HUDEP-2 (cell line): ENCODE results near the gene TSPAN5.
"Not testable (repeated sequence)": the region's sequence is repeated elsewhere in the genome, so short reads cannot be mapped to it uniquely, and the experiment has no call there.

Experiments
- DNase-seq, 76 experiments: peaks; one replicate each; lab custom pipeline; 2025; ENCODE audit not compliant: unreplicated experiment in 76 of 76; lab: John Stamatoyannopoulos, UW

TSPAN5 gene

DNA sequence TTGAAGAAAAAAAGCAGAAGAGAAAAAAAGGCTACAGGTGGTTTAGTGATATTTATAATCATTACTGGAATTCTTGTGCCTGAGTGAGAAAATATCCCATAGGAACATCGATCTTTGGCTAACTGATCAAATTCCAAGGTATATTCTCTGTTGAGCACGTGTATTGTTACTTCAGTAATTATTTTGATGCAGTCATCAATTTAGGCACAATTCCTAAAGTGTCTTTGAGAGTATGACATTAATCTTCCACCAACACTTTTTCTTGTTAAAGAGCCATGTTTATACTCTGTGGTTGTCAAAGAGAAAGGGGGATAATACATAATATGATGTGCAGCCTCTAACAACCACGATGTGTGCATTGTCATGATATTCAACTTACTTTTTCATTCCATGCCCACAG lies 151.1 kb downstream of the TSPAN5 start:
- DNase-seq: no peak

DNA sequence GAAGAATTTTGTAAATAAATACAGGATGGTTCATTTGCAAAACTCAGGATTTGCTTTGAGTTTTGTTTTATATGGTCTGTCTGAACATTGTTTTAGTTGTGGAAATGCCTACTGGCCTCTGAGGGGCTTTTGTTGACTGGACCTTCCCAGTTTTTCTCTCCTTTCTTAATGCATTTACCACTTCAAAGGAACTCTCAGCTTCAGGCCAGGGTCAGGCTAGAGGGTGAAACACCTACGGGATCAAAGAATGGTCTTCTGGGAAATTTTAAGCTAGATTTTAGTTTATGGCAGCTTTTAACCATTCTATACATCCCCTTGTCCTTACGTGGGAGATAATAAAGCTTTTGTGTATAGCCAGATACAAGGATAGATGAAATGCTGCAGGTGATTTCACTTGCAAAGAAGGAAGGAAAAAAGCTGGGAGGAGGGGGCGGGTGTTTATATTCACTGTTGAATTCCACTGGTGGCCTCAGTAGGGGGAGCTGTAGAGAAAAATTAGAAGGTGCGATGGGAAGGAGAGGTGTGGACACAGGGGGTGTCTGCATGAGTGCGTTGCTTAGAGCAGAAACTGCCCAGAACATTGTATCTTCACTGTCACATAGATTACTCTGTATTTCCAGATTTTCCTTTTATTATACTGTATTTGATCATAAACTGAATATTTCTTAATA lies 151.8 kb downstream of the TSPAN5 start:
- DNase-seq: peak in 4 of 76 experiments; percentile 1 to 10 (median 4)

DNA sequence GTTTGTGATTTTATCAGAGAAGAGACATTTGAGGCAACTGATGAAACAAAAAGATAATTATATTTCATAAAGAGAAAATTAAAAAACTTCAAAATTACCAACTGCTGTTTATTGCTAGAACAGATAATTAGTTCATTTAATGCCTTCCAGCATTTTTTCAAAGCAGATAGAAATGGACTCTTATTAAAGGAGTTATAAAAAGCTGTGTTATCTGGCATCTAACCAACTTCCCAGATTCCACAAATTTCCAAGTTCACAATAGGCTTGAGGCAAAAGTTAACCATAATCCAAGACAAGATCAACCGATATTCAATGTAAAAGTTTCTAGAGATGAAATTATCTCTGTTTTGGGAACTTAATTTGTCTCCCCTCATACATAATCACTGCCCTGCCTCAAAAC lies 152.4 kb downstream of the TSPAN5 start:
- no peak for DNase-seq

DNA sequence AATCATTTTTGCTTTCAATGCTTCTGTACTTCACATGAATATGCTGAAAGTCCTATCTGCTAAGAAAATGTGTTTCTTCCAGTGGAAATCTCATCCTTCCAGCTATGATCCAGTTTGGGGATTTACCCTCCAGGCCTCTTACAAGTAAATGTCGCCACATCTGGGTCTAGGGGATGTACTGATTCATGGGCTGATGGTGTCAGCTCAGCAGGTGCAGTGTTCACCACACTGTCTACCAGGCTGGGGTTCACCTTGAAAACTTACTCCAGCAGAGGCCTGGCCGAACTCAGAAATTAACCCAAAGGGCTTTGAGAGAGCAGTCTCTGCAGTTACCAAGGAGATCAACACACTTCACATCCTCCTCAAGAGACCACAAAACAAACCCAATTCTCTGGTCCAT lies 154.3 kb downstream of the TSPAN5 start:
- no peak for DNase-seq

DNA sequence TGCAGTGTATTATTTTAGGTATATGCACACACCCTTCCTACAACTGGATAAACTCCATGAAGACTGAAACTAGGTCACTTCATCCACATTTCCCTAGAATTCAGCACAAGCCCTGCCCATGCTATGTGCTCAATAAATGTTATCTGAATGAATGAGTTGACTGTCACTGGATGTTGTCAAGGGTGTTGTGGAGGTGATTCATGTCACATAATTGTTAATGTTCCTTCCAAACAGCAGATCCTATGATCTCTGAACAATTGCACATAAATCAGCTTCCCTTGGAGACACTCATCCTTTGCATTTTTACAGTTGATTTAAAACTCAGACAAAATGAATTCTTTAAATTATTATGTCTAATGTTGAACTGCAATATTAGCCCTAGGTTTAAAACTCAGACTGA lies 154.7 kb downstream of the TSPAN5 start:
- DNase-seq: no peak

DNA sequence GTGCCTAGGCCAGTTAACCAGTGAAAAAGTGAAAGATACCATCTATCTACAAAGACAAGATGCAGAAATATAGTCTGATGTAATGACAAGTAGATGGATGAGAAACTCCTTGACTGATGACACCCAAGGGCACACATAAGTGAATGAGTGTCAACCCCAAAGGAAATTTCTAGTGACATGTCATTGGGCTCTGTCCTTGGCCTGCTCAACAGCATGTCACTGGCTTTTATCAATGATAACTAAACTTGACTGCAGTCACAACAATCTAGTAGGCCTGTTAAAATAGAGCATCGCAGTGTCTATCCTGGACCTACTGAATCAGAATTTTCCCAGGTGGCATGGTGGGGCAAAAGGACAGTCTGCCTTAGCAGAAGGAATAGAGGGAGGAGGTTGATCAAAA lies 155.8 kb downstream of the TSPAN5 start:
- DNase-seq: no peak

DNA sequence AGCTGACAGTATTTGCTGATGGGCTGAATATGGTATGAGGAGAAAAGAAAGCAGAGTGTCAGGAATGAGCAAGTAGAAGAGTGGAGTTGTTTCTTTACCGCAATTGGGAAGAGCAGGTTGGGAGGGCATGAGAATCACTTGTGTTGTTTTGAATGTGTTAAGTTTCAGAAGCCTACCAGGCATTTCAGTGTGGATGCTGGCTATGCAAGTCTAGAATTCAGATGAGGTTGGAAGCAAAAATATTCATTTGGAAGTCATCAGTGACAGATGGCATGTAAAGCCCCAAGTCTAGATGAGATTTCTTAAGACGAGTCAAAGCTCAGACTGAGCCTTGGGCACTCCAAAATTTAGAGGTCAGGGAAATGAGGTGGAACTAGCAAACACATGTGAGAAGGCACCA lies 156.4 kb downstream of the TSPAN5 start:
- no peak for DNase-seq

DNA sequence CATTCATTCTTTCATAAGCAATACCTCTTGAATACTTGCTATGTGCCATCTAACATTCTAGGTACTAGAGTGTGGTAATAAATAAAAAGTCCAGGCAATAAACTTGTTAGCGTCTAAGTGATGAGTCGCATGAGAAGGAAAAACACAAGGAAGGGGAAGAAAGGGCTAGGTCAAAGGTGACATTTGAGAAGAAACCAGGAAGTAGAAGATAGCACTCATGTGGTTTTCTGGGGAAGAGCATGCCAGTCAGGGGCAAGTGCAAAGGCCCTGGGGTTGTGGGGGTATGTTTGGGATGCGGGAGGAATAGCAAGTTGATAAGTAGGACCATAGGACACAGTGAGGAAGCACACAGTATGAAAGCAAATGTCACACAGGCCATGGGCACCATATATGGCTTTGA lies 157.0 kb downstream of the TSPAN5 start:
- DNase-seq: no peak

DNA sequence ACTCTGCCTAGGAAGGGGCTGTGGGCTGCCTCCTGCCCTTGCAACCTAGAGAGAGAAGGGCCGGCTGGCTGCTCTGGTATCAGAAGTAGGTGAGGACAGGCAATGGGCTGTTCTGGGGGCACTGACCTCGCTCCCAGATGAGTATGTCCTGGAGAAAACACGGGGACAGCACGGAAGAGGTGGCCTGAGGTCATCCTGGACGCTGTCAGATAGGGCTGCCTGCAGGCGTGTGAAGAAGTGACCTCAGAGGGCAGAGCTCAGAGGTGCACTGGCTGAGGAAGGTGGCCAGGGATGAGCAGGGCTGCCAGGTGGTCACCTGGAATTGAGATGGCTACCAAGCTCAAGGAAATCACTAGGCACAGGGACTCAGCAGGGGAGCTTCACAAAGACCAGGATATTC lies 159.6 kb downstream of the TSPAN5 start:
- no peak for DNase-seq

DNA sequence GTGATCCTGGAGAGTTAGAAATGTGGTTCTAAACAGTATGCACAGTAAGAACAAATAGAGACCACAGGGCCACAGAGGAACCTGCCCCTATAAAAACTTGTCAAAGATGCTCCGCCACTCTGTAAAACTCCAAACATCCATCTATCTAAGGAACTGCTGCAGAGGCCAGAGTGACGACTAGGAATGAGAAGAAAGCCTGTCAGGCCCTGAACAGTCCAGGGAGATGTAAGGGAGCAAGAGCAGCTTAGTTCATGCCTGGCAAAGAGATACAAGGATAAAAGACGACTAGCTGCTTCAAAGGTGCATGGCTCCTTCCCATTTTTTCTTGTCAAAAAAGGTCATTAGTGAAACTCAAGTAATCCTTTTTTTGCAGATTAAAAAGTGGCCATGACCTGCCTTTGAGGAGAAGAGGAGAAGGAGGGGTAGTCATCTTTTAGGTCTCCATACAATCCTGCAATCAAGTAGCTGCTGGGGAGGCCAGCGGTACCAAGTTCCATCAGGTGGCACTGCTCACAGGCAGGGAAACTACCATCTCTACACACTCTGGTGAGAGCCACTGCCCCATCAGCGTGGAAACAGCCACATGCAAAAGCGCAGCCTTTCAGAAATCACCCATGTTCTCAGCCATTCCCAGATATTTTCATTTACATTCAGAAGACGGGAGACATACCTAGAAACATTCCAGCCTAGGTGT lies 162.1 kb downstream of the TSPAN5 start:
- DNase-seq: no peak

DNA sequence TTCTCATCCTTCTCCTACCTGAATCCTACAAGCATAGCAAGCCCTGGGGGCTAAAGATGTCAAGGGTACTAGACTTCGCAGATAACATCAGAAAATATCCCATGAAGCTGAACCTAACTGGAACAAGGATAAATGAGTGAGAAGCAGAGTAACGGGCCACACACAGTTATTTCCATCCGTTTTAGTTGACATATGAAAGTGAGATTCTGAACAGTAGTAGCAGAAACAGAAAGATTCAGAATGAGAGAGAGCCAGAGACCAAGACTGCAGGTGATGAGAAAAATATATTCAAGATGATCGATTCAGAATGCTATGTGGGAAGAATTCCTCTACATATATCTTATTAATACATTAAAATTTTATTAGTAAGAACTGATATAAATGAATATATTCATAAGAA lies 165.1 kb downstream of the TSPAN5 start:
- no peak for DNase-seq

DNA sequence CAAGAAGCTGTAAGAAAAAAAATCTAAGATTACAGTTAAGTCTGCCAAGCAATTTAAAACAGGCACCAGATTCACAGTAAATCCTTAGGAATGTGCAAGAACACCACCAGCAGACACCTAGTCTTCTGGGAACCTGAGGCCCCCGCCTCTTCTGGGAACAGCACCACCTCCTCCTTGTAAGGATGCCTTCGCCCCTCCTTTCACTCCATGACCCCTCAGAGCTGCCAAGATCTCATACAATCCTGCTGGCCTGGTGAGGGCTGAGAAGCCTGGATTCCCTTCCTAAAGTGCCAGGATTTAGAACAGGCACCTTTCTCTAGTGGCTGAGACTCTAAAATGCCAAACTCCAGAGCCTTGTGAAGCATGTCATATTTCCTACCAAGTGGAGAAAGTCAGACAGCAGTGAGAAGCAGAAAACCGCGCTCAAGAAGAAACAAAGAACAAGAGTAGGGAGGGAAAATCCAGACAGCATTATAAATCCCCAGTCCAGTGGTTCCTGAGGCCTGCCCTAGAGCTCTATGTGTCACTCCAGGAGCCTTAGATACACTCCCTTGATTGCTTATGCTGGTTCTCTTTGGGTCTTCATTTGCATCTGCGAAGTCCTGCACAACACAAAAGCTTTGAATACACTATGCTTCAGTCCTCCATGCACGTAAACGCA lies 166.4 kb downstream of the TSPAN5 start:
- DNase-seq: no peak

DNA sequence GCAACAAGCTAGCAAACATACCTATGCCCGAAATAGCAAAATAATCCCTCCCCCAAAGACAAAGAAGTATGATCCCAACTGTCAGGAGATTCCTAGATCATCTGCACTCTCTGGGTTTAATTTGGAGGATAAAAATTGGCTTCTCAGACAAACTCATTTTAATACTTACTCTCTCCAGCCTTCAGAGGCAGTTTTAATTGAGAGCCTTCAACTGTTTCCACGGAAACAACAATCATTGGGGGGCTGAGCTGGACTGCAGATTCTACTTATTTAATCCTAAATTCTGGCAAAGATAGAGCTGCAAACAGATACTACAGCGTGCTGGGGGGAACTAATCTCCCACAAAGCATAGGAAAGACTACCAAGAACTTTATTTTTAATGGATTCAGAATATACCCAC lies 168.2 kb downstream of the TSPAN5 start:
- DNase-seq: no peak

DNA sequence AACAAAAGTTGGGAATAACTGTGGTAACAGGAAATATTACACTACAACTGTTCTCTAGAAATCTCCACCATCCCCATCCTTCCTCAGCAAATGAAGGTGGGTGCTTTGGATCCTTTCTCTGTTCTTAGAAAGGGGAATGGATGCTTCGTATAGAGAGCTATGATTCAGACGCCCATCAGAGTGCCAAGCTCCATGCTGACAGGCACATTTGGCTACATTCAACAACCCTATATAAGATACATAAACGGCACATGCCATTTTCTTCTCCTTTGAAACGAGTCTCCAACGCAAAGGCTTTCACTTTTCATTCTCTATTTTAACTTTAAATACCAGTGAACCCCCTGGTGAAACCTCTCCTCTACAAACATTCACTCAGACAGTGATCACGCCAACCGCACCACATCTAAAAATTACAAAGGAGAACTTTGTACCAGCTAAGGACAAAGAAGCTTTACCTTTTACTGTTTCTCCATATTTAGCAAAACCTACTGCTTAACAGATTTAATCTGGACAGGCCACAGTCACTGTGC lies 172.5 kb downstream of the TSPAN5 start:
- no peak for DNase-seq

DNA sequence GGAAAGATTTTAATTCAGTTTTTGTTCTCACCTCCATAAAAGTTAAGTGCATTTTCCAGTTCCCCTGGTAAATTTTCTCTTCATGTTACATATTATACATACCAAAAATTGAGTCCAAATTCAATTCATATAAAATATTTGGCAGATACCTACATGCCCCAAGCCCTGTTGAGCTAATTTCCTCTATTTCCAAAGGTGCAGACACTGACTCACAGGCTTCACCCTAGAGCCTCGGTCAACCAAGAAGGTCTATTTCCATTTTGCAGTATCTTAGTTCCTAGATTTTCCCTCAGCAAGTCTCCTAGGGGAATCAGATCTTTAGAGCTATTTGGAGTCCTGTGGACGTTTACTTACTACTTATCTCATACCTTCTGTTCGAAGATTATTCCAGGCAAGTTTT lies 174.4 kb downstream of the TSPAN5 start:
- DNase-seq: no peak

DNA sequence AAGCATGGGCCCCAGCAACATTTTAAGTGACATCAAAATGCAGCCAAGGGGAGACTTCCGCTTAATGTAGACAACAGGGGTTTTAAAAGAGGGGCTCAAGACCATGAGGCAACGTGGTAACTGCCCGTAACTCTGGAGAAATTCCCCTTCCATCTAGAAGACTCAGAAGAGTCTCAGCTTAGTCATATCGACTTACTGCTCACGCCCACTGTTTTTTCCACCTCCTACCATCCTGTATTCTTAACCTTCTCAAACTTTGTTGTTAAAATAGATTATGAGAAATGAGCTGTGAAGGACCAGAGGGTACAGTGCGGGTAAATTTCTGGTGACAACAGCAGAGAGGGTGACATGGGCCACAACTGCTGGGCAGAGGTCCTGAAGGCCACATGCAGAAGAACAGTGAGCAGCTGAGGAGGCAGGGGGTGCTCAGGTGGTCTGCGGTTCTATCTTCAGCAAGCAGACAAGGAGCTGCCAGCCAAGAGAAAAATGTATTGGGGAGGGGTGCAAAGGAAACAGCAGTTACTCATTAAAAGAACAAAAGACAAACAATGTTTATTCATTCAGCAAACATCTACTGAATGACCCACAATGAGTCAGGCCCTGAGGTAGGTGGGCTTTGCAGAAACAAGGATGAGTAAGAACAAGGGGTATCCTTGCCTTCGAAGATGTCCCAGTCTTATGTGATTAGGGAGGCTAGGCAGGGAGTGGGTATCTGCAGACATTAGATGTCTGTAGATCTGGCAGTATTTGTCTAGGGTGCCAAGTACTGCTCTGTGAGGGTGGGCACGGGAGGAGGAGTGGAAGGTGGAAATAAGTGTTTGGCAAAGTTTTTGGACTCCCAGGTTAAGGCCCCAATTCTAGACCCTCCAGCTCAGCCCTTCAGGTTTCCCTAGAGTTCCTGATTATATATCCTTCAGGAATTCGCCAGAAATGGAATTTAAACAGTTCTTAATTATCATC lies 175.3 kb downstream of the TSPAN5 start:
- no peak for DNase-seq

DNA sequence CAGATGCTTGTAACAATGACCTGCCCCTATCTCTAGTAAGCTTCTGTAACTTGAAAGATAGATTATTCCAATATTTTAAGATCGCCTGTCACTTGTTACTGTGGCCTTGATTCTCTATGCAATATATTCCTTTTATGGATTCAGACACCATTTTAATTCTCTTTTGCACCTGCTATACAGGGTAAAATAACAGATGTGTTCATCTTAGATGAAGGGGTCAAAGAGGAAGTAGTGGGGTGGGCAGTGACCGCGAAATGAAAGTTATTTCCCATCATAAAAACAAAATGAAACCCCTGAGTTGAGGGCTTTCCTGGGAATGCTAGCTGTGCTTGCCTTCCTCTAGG lies 175.9 kb downstream of the TSPAN5 start:
- no peak for DNase-seq

DNA sequence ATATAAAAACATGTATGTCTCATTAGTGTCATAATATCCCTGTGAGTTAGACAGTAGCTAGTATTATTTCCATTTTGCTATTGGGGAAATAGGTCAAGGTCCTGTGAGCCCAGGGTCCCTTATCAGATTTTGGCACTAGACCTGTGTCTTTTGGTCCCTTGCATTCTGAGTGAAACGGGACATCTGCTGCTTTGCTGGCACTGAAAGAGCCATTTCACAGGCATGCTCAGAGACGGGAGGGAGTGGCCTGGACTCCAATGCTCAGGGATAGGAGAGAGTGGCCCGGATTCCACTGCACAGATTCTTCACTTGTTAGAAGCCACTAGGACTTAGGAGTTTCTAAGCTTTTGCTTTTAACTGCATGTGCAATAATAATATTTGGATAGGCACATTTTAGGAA lies 177.2 kb downstream of the TSPAN5 start:
- no peak for DNase-seq

DNA sequence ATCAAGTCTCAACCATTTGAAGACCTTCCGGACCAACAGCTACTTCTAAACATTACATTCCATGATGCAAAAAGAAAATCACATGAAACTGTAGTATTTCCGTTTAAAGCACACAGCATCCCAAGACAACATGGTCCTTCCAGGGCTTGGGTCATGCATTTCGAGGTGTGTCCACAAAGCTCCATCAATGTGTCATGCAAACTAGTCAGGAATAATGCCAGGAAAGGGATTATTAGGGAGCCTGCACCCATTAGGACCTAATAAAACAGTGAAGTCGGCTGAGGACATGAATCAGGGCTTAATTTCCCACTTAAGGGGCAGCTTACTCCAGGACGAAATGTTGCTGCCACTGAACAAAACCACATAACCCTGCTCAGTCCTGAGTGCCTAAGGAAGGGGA lies 177.9 kb downstream of the TSPAN5 start:
- DNase-seq: no peak

DNA sequence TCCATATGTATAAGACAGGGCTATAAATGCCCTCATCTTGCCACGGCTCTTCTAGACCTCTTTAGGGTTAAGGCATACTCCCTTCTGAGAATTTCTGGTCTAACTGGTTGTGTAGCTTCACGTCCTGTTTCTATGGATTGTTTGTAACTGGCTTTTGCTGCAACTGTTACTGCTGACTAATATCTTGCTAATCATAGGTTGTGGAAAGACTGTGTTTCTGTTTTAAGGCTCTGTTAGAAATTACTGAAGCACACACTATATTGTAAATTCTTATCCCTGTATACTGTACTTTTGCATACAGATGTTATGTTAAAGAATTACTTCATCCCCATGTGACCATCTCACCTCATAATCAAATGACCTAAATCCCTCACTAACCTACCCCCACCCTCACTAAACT lies 178.8 kb downstream of the TSPAN5 start:
- not testable (repeated sequence) for DNase-seq

DNA sequence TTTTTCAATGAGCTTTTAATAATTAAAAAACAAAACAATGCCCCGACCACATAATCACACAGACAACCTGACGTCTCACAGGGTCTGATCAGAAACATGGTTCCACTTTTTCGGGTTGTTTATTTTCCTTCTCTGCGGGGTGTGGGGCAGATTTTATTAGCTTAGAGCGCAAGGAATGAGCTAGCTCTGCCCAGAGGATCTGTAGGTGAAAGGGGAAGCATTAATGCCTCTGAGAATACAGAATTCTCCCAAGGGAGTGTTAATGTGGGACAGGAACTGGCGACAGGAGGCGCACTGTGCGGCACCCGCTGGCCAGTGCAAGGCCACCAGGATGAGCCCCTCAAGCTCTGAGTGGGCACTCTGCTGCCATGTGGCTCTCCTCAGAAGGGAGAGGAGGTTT lies 181.5 kb downstream of the TSPAN5 start:
- no peak for DNase-seq
